22Rv1 (cell line): ENCODE results near the gene IWS1.

Source experiments
- ZFX ChIP-seq: fragments of 450-650 bp; IDR thresholded peaks from 2 replicates; pipeline ENCODE4 v1.6.1; 2017; ENCODE audit warnings: antibody characterized with exemption, borderline replicate concordance
- TF ChIP-seq, protein P1 (sequence below): fragments of 450-650 bp; IDR thresholded peaks from 2 replicates; pipeline ENCODE4 v1.5.1; 2017; ENCODE audit warnings: mild to moderate bottlenecking

DNA sequence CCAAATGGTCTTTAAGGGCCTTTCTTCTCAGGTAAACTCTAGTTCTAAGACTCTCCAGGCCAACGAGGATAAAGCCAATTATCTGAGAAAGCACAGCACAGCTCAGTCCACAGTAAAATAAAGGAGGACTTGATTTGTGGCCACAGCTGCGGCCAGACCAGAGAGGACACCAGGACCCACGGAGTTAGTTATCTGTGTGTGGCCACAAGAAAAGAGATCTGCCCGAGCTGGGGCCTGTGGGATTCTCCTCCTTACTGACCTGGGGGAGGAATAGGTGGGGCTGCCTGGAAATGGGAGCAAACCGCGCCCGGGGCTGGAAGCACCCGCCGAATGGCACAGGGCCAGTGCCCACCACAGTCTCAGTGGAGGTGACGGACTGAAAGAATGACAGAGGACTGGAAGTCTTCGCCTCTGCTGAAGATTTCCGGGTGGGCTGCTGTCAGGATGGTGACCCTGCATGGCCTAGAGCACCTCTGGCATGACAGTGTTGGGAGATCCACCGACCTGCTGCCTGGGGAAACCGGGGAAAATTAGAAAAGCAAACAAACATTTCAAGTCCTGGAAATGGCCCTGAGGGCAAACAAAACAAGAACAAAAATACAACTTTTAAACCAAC, 94.8 kb downstream of the IWS1 start:
- TF ChIP-seq, protein P1, sequence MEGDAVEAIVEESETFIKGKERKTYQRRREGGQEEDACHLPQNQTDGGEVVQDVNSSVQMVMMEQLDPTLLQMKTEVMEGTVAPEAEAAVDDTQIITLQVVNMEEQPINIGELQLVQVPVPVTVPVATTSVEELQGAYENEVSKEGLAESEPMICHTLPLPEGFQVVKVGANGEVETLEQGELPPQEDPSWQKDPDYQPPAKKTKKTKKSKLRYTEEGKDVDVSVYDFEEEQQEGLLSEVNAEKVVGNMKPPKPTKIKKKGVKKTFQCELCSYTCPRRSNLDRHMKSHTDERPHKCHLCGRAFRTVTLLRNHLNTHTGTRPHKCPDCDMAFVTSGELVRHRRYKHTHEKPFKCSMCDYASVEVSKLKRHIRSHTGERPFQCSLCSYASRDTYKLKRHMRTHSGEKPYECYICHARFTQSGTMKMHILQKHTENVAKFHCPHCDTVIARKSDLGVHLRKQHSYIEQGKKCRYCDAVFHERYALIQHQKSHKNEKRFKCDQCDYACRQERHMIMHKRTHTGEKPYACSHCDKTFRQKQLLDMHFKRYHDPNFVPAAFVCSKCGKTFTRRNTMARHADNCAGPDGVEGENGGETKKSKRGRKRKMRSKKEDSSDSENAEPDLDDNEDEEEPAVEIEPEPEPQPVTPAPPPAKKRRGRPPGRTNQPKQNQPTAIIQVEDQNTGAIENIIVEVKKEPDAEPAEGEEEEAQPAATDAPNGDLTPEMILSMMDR = no peak
- no peak for TF ChIP-seq ZFX
